ENCODE results near the gene ADORA2B. TPM values are rescaled to one million over a fixed set of nuclear protein-coding genes. Genes with fewer than 3 reads are reported as not detected.
"Not testable (repeated sequence)": the region's sequence is repeated elsewhere in the genome, so short reads cannot be mapped to it uniquely, and the experiment has no call there.

ADORA2B gene
- total RNA-seq, 1 donor = 4.7 TPM

DNA sequence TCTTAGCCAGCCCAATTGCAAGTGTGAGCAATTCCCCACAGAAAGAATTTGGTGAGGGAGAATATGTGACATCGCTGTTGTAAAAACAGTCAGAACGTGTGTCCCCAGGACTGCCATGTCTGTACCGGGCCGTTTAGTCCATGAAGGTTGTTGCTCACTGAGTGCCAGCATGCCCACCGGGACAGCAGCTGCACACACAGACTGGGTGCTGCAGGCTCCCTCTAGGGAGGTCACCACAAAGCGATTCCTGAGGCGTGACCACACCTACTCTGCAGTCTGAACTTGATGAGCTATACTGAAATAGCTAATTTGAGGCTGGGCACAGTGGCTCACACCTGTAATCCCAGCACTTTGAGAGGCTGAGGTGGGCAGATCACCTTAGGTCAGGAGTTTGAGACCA, 44.1 kb upstream of the ADORA2B start:
- TF ChIP-seq, protein P1, sequence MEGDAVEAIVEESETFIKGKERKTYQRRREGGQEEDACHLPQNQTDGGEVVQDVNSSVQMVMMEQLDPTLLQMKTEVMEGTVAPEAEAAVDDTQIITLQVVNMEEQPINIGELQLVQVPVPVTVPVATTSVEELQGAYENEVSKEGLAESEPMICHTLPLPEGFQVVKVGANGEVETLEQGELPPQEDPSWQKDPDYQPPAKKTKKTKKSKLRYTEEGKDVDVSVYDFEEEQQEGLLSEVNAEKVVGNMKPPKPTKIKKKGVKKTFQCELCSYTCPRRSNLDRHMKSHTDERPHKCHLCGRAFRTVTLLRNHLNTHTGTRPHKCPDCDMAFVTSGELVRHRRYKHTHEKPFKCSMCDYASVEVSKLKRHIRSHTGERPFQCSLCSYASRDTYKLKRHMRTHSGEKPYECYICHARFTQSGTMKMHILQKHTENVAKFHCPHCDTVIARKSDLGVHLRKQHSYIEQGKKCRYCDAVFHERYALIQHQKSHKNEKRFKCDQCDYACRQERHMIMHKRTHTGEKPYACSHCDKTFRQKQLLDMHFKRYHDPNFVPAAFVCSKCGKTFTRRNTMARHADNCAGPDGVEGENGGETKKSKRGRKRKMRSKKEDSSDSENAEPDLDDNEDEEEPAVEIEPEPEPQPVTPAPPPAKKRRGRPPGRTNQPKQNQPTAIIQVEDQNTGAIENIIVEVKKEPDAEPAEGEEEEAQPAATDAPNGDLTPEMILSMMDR (IDR thresholded peaks at IDR 0.05; ENCODE audit: extremely low read depth, low read depth, low read length) = no peak
- Histone ChIP-seq H3K4me2 (ENCODE audit: insufficient read depth, low read length) (no peak overlapping the region), H3K27me3 (ENCODE audit: insufficient read depth, low read length) (no peaks in the 10 kb centered on the region), H3K27ac (ENCODE audit: low read depth, low read length) (no peak overlapping the region), H4K20me1 (ENCODE audit: insufficient read depth, low read length) (no peaks in the 10 kb centered on the region), H3K4me1 (ENCODE audit: insufficient read depth, low read length) (no peaks in the 10 kb centered on the region), H3K9me3 (ENCODE audit: low read depth, low read length) (no peaks in the 10 kb centered on the region), H3K36me3 (ENCODE audit: insufficient read depth, low read length) (no peaks in the 10 kb centered on the region), H3K79me2 (ENCODE audit: insufficient read depth, low read length) (no peaks in the 10 kb centered on the region), H2AFZ (ENCODE audit: low read length) (no peak overlapping the region), H3K4me3 (ENCODE audit: insufficient read depth, low read length) (no peak overlapping the region)
- no peak for DNase-seq (ENCODE audit: insufficient read length, low spot score, missing footprints)

DNA sequence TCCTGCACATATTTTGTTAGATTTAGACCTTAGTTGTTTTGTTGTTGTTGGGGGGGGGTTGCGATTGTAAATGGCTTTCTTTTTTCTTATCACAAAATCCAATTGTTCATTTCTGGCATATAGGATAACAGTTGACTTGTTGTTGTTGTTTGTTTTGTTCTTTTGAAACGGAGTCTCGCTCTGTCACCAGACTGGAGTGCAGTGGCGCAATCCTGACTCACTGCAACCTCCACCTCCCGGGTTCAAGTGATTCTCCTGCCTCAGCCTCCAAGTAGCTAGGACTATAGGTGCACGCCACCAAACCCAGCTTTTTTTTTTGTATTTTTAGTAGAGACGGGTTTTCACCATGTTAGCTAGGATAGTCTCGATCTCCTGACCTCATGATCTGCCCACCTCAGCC, 39.7 kb upstream of the ADORA2B start:
- H4K20me1 ChIP-seq (ENCODE audit: insufficient read depth, low read length); H3K79me2 ChIP-seq (ENCODE audit: insufficient read depth, low read length); H3K36me3 ChIP-seq (ENCODE audit: insufficient read depth, low read length); DNase-seq (ENCODE audit: insufficient read length, low spot score, missing footprints); H3K4me3 ChIP-seq (ENCODE audit: insufficient read depth, low read length); H2AFZ ChIP-seq (ENCODE audit: low read length); H3K4me2 ChIP-seq (ENCODE audit: insufficient read depth, low read length); H3K27ac ChIP-seq (ENCODE audit: low read depth, low read length); H3K4me1 ChIP-seq (ENCODE audit: insufficient read depth, low read length); H3K27me3 ChIP-seq (ENCODE audit: insufficient read depth, low read length); H3K9me3 ChIP-seq (ENCODE audit: low read depth, low read length): not testable (repeated sequence)

DNA sequence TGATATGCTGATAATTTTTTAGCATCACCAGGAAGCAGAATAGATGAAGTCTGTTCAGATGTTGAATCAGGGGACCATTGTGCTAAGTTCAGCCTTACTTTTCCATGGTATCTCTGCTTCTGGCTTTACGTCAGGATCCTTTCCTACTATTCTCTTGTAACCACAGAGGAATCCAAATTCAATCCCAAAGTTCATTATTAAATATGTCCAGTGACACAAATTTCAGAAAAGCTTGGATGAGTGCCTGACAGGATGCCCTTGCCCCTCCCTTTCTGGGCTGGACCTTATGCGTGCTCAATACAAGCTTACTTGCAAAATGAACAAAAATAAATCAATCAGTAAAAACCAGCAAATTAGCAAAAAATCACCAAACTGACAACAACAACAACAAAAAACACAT, 37.6 kb upstream of the ADORA2B start:
- no peaks in the 10 kb centered on the region for H3K79me2 ChIP-seq (ENCODE audit: insufficient read depth, low read length)

DNA sequence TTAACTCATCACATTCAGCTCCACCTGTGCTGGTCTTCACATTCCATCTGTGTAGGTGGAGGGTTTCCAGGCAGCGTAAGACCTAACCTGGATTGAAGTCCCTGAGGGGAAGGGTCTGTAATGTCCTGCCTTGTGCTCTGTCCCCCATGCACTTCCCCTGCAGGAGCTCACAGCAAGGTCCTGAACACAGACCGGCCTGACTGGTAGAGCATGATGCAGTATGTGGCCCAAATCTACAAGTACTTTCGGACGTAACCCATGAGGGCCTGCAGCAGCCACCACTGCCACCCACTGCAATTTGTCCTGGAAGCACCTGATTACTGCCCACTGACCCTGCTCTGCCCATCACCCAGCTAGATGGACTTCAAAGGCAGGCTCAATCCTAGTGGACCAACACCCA, 36.6 kb upstream of the ADORA2B start:
- no peak overlapping the region for H3K27ac ChIP-seq (ENCODE audit: low read depth, low read length)
- H3K4me3 ChIP-seq (ENCODE audit: insufficient read depth, low read length) = no peak overlapping the region
- H3K4me2 ChIP-seq (ENCODE audit: insufficient read depth, low read length) = no peak overlapping the region
- H3K79me2 ChIP-seq (ENCODE audit: insufficient read depth, low read length) = no peaks in the 10 kb centered on the region
- DNase-seq (ENCODE audit: insufficient read length, low spot score, missing footprints) = no peak
- H2AFZ ChIP-seq (ENCODE audit: low read length) = no peak overlapping the region
- H3K9me3 ChIP-seq (ENCODE audit: low read depth, low read length) = no peaks in the 10 kb centered on the region
- H4K20me1 ChIP-seq (ENCODE audit: insufficient read depth, low read length) = no peaks in the 10 kb centered on the region
- peaks cover 5% of the 10 kb centered on the region for H3K27me3 ChIP-seq (ENCODE audit: insufficient read depth, low read length)
- no peaks in the 10 kb centered on the region for H3K4me1 ChIP-seq (ENCODE audit: insufficient read depth, low read length)
- no peaks in the 10 kb centered on the region for H3K36me3 ChIP-seq (ENCODE audit: insufficient read depth, low read length)
- TF ChIP-seq, protein P1 (IDR thresholded peaks at IDR 0.05; ENCODE audit: extremely low read depth, low read depth, low read length) = no peak

More for the DNA sequence above, 37.6 kb upstream of the ADORA2B start:
- H3K4me2 ChIP-seq (ENCODE audit: insufficient read depth, low read length) = no peak overlapping the region
- no peak for DNase-seq (ENCODE audit: insufficient read length, low spot score, missing footprints)
- no peaks in the 10 kb centered on the region for H3K4me1 ChIP-seq (ENCODE audit: insufficient read depth, low read length)
- peaks cover 5% of the 10 kb centered on the region for H3K27me3 ChIP-seq (ENCODE audit: insufficient read depth, low read length)
- TF ChIP-seq, protein P1 (IDR thresholded peaks at IDR 0.05; ENCODE audit: extremely low read depth, low read depth, low read length) = no peak
- no peak overlapping the region for H3K27ac ChIP-seq (ENCODE audit: low read depth, low read length)
- H2AFZ ChIP-seq (ENCODE audit: low read length) = no peak overlapping the region
- no peaks in the 10 kb centered on the region for H3K36me3 ChIP-seq (ENCODE audit: insufficient read depth, low read length)
- H3K9me3 ChIP-seq (ENCODE audit: low read depth, low read length) = no peaks in the 10 kb centered on the region
- H4K20me1 ChIP-seq (ENCODE audit: insufficient read depth, low read length) = no peaks in the 10 kb centered on the region
- no peak overlapping the region for H3K4me3 ChIP-seq (ENCODE audit: insufficient read depth, low read length)

Measured in osteoblast (primary cell).